ENCODE data around the gene NSD2.

The NSD2 gene

DNA sequence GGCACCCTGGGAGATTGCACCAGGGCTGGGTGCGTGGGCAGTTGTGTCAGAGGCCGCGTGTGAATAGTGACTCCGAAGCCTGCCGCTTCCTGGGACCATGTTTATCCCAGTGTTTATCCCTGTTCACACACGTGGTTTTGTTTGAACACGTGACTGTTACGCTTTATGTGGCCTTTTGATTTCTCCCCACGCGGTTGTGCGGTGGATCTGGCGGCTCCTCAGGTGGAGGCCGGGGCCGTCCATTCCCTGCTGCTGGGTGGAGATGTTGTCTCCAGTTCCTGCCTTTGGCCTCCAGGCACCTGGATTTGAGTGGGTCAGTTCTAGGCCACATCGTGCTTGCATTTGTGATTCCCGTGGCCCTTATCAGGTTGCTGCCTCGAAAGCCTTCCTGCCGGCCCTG lies 102.5 kb downstream of the NSD2 start:
- no peak overlapping the region for H3K4me3 ChIP-seq (ENCODE audit: low read depth, low read length)
- no peak for TF ChIP-seq CTCF (IDR thresholded peaks at IDR 0.05; ENCODE audit: low read depth, low read length, missing control alignments)
- DNase-seq (ENCODE audit: low read depth) = no peak

GRCh38 chr4:1974840-1975239 lies 103.6 kb downstream of the NSD2 start:
- TF ChIP-seq CTCF (IDR thresholded peaks at IDR 0.05; ENCODE audit: low read depth, low read length, missing control alignments) = no peak
- DNase-seq (ENCODE audit: low read depth) = no peak

GRCh38 chr4:1975391-1975801 lies 104.2 kb downstream of the NSD2 start:
- TF ChIP-seq CTCF (IDR thresholded peaks at IDR 0.05; ENCODE audit: low read depth, low read length, missing control alignments) = no peak
- DNase-seq (ENCODE audit: low read depth) = no peak
- H3K4me3 ChIP-seq (ENCODE audit: low read depth, low read length) = no peak overlapping the region

More at GRCh38 chr4:1974840-1975239, 103.6 kb downstream of the NSD2 start:
- no peak overlapping the region for H3K4me3 ChIP-seq (ENCODE audit: low read depth, low read length)

GRCh38 chr4:1975880-1976279 lies 104.7 kb downstream of the NSD2 start:
- no peak for DNase-seq (ENCODE audit: low read depth)
- TF ChIP-seq CTCF (IDR thresholded peaks at IDR 0.05; ENCODE audit: low read depth, low read length, missing control alignments) = no peak

DNA sequence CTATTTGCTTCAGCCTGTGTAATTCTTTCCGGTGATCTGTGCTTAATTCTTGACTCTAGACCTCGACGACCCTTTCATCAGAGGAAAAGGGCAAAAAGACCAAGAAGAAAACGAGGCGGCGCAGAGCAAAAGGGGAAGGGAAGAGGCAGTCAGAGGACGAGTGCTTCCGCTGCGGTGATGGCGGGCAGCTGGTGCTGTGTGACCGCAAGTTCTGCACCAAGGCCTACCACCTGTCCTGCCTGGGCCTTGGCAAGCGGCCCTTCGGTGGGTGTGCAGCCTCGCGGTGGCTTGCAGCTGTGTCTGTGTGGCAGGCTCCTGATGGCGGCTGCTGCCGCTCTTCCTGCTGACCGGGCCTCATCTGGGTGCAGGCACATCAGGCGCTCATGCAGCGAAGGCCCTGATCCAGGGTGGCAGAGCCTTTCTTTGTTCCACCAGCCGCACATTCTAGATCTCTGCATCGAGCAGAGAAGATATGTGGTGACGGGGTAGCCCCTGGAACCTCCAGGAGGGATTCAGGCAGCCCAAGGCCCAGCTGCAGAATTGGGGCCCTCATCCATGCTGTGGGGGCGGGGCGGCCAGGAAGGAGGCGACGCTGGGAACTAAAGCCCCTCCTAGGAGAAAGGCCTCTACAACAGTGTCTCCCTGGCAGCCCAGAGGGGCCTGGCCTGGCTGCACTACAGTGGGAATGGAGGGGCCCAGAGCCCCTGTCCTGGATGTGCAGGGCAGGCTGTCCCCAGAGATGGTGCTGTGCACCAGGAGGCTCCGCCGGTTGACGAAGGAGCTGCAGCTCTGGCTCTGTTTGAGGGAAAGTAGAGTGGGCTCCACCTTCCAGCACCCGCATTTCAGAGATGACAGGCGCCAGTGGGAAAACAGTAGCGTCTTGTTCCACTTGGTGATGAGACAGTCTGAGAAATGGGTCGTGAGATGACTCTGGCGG lies 105.5 kb downstream of the NSD2 start:
- no peak overlapping the region for H3K4me3 ChIP-seq (ENCODE audit: low read depth, low read length)
- no peak for DNase-seq (ENCODE audit: low read depth)
- no peak for TF ChIP-seq CTCF (IDR thresholded peaks at IDR 0.05; ENCODE audit: low read depth, low read length, missing control alignments)

More at GRCh38 chr4:1975880-1976279, 104.7 kb downstream of the NSD2 start:
- no peak overlapping the region for H3K4me3 ChIP-seq (ENCODE audit: low read depth, low read length)

DNA sequence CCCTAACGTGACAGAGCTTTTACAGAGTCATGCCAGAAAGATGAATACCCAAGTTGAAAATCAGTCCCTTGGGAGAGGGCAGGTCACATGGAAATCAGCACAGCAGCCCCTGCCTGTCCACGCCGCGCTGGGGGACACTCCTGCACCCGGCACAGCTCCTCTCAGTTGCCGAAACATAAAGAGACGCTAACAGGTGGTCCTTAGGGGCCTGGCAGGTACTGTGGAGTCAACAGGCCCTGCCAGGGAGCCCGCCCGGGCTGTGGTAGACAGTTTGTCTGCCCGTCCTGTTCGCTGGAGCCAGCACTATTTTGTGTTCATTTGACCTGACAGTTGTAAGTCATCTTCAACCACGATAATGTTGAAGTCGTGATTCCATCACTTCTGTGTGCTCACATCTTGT lies 107.0 kb downstream of the NSD2 start:
- no peak for DNase-seq (ENCODE audit: low read depth)
- H3K4me3 ChIP-seq (ENCODE audit: low read depth, low read length) = no peak overlapping the region
- no peak for TF ChIP-seq CTCF (IDR thresholded peaks at IDR 0.05; ENCODE audit: low read depth, low read length, missing control alignments)

Measured in GM12864 (cell line).